Measurements from ENCODE around the gene PLXNA2.

The PLXNA2 gene

GRCh38 chr1:207988326-207989165 lies 255.6 kb downstream of the PLXNA2 start:
- no peak for DNase-seq

GRCh38 chr1:207987164-207987563 lies 257.0 kb downstream of the PLXNA2 start:
- no peak for DNase-seq

- no peak for DNase-seq
Observed at GRCh38 chr1:207985996-207986395, 258.2 kb downstream of the PLXNA2 start.

GRCh38 chr1:207984831-207985572 lies 259.2 kb downstream of the PLXNA2 start:
- DNase-seq = no peak

GRCh38 chr1:207983044-207983635 lies 261.0 kb downstream of the PLXNA2 start:
- DNase-seq = no peak

GRCh38 chr1:207981976-207982375 lies 262.2 kb downstream of the PLXNA2 start:
- DNase-seq = no peak

- DNase-seq = no peak
Observed at GRCh38 chr1:207978441-207978840, 265.7 kb downstream of the PLXNA2 start.

GRCh38 chr1:207977876-207978275 lies 266.3 kb downstream of the PLXNA2 start:
- DNase-seq = no peak

- DNase-seq = no peak
Observed at GRCh38 chr1:207973898-207974568, 270.2 kb downstream of the PLXNA2 start.

GRCh38 chr1:207972337-207972736 lies 271.8 kb downstream of the PLXNA2 start:
- no peak for DNase-seq

Measured in NCI-H446 treated with DMSO at 0.1 percent for 48 hours (cell line).